Measurements from ENCODE around the gene TRIM47. TPM values are rescaled to one million over a fixed set of nuclear protein-coding genes. Genes with fewer than 3 reads are reported as not detected.
"Not testable (repeated sequence)": the region's sequence is repeated elsewhere in the genome, so short reads cannot be mapped to it uniquely, and the experiment has no call there.

Gene TRIM47
- total RNA-seq, 1 experiment from 2014 or later = 40.4 TPM

GRCh38 chr17:75880266-75880665 lies 1.9 kb upstream of the TRIM47 start:
- DNase-seq = no peak
- H3K36me3 ChIP-seq = peaks cover 13% of the 10 kb centered on the region
- no peaks in the 10 kb centered on the region for H3K9me3 ChIP-seq
- no peak overlapping the region for H3K4me3 ChIP-seq
- no peaks in the 10 kb centered on the region for H3K27me3 ChIP-seq

- DNase-seq = peak; percentile 79
- Histone ChIP-seq H3K27me3 (no peaks in the 10 kb centered on the region), H3K36me3 (peaks cover 24% of the 10 kb centered on the region), H3K4me3 (peak overlapping the region; percentile 59), H3K9me3 (no peaks in the 10 kb centered on the region)
Measured at GRCh38 chr17:75877752-75878173, 618 bp downstream of the TRIM47 start.

GRCh38 chr17:75876938-75877751 lies 1.2 kb downstream of the TRIM47 start:
- Histone ChIP-seq H3K36me3 (peaks cover 24% of the 10 kb centered on the region), H3K9me3 (no peaks in the 10 kb centered on the region), H3K27me3 (no peaks in the 10 kb centered on the region), H3K4me3 (peak overlapping the region; percentile 59)
- DNase-seq = peak; percentile 99

- no peaks in the 10 kb centered on the region for H3K27me3 ChIP-seq
- no peaks in the 10 kb centered on the region for H3K9me3 ChIP-seq
- H3K4me3 ChIP-seq = peak overlapping the region; percentile 59
- no peak for DNase-seq
- peaks cover 24% of the 10 kb centered on the region for H3K36me3 ChIP-seq
Measured at GRCh38 chr17:75876190-75876937, 2.0 kb downstream of the TRIM47 start.

GRCh38 chr17:75875940-75876189 lies 2.5 kb downstream of the TRIM47 start:
- Histone ChIP-seq H3K4me3 (no peak overlapping the region), H3K9me3 (no peaks in the 10 kb centered on the region), H3K27me3 (no peaks in the 10 kb centered on the region), H3K36me3 (peaks cover 24% of the 10 kb centered on the region)
- peak; percentile 79 for DNase-seq

GRCh38 chr17:75875182-75875939 lies 3.0 kb downstream of the TRIM47 start:
- DNase-seq = no peak
- H3K27me3 ChIP-seq = no peaks in the 10 kb centered on the region

GRCh38 chr17:75874323-75875181 lies 3.8 kb downstream of the TRIM47 start:
- Histone ChIP-seq H3K9me3 (no peaks in the 10 kb centered on the region), H3K4me3 (no peak overlapping the region), H3K27me3 (no peaks in the 10 kb centered on the region), H3K36me3 (peaks cover 24% of the 10 kb centered on the region)
- DNase-seq = no peak

More at GRCh38 chr17:75875182-75875939, 3.0 kb downstream of the TRIM47 start:
- H3K36me3 ChIP-seq = peaks cover 24% of the 10 kb centered on the region
- H3K9me3 ChIP-seq = no peaks in the 10 kb centered on the region
- H3K4me3 ChIP-seq = no peak overlapping the region

GRCh38 chr17:75873587-75874322 lies 4.6 kb downstream of the TRIM47 start:
- no peaks in the 10 kb centered on the region for H3K27me3 ChIP-seq
- no peak for DNase-seq
- H3K36me3 ChIP-seq = peaks cover 24% of the 10 kb centered on the region
- no peaks in the 10 kb centered on the region for H3K9me3 ChIP-seq
- no peak overlapping the region for H3K4me3 ChIP-seq

GRCh38 chr17:75872434-75873351 lies 5.7 kb downstream of the TRIM47 start:
- Histone ChIP-seq H3K9me3 (no peaks in the 10 kb centered on the region), H3K36me3 (peaks cover 24% of the 10 kb centered on the region), H3K4me3 (no peak overlapping the region), H3K27me3 (no peaks in the 10 kb centered on the region)
- peak; percentile 84 for DNase-seq

GRCh38 chr17:75870228-75870627 lies 8.2 kb downstream of the TRIM47 start:
- not testable (repeated sequence) for H3K27me3 ChIP-seq, H3K9me3 ChIP-seq, DNase-seq, H3K4me3 ChIP-seq
- peaks cover 11% of the 10 kb centered on the region for H3K36me3 ChIP-seq

- H3K36me3 ChIP-seq = peaks cover 7% of the 10 kb centered on the region
- peak; percentile 89 for DNase-seq
- peak overlapping the region; percentile 8 for H3K4me3 ChIP-seq
- no peaks in the 10 kb centered on the region for H3K9me3 ChIP-seq
- no peaks in the 10 kb centered on the region for H3K27me3 ChIP-seq
Measured at GRCh38 chr17:75869282-75870141, 8.9 kb downstream of the TRIM47 start.

GRCh38 chr17:75868730-75869281 lies 9.6 kb downstream of the TRIM47 start:
- not testable (repeated sequence) for H3K36me3 ChIP-seq, DNase-seq, H3K9me3 ChIP-seq, H3K27me3 ChIP-seq, H3K4me3 ChIP-seq

GRCh38 chr17:75865404-75866188 lies 12.8 kb downstream of the TRIM47 start:
- not testable (repeated sequence) for H3K4me3 ChIP-seq, H3K9me3 ChIP-seq, H3K36me3 ChIP-seq, DNase-seq, H3K27me3 ChIP-seq

Measured in MG63 (cell line).